Natural killer cell (primary cell): ENCODE results near the gene PPP2R2C. TPM values are rescaled to one million over a fixed set of nuclear protein-coding genes. Genes with fewer than 3 reads are reported as not detected.

Source experiments
- ATAC-seq, 3 donors: fragments of 150-1000 bp in 2 of 3; fragments of 200-7000 bp in 1 of 3; cut with Tn5 transposase; 1 replicate in 1 of 3; 2 replicates in 2 of 3; pipeline ENCODE4 v1.10.0; 2021; ENCODE audit warnings: mild to moderate bottlenecking in 2 of 3, moderate library complexity in 2 of 3
- DNase-seq, 2 donors: peaks; one replicate each; pipeline versions ENCODE4 v3.0.0 to v3.0.0-alpha.2; 2013 to 2021; ENCODE audit warnings: mixed read lengths in 1 of 2
- H3K27ac ChIP-seq: one replicate; pipeline ENCODE4 v1.5.1; 2013; ENCODE audit warnings: mild to moderate bottlenecking, low read length
- H3K27me3 ChIP-seq: one replicate; pipeline ENCODE4 v1.6.1; 2013; ENCODE audit warnings: low read length; ENCODE audit not compliant: control insufficient read depth, insufficient read depth
- H3K36me3 ChIP-seq: one replicate; pipeline ENCODE4 v1.6.1; 2013; ENCODE audit warnings: low read length; ENCODE audit not compliant: control insufficient read depth, insufficient read depth
- H3K4me1 ChIP-seq: one replicate; pipeline ENCODE4 v1.6.1; 2013; ENCODE audit warnings: low read length; ENCODE audit not compliant: control insufficient read depth, insufficient read depth
- H3K4me3 ChIP-seq: one replicate; pipeline ENCODE4 v1.5.1; 2013; ENCODE audit warnings: low read length
- H3K9me3 ChIP-seq: one replicate; pipeline ENCODE4 v1.6.1; 2013; ENCODE audit warnings: low read length; ENCODE audit not compliant: control insufficient read depth, insufficient read depth
- H3K27ac Mint-ChIP-seq, 2 donors: one replicate each; pipeline ENCODE4 v1.8.0; 2022; ENCODE audit warnings: mild to moderate bottlenecking in 2 of 2, mixed read lengths in 2 of 2, moderate library complexity in 1 of 2
- H3K27me3 Mint-ChIP-seq, 2 donors: one replicate each; pipeline ENCODE4 v1.8.0; 2022; ENCODE audit warnings: low read depth in 2 of 2, mixed read lengths in 2 of 2
- H3K36me3 Mint-ChIP-seq: one replicate; pipeline ENCODE4 v1.8.0; 2022; ENCODE audit warnings: mixed read lengths
- H3K4me1 Mint-ChIP-seq, 2 donors: one replicate each; pipeline ENCODE4 v1.8.0; 2022; ENCODE audit warnings: mixed read lengths in 2 of 2
- H3K4me3 Mint-ChIP-seq: one replicate; pipeline ENCODE4 v1.8.0; 2022; ENCODE audit warnings: mild to moderate bottlenecking, moderate library complexity, mixed read lengths
- H3K9me3 Mint-ChIP-seq, 2 donors: one replicate each; pipeline ENCODE4 v1.8.0; 2022; ENCODE audit warnings: mixed read lengths in 2 of 2
- CTCF ChIP-seq: fragments of 200-600 bp; IDR thresholded peaks from one replicate; pipeline ENCODE4 v1.8.0; 2022; ENCODE audit warnings: antibody characterized with exemption
- WGBS: methylation state at CpG from one replicate; pipeline ENCODE4 v1.1.7; 2013; ENCODE audit warnings: missing lambda C conversion rate; ENCODE audit not compliant: insufficient coverage; 5-methylcytosine and 5-hydroxymethylcytosine counted together
- intact Hi-C: fragments of 100-400 bp; cut with micrococcal nuclease; formaldehyde crosslinking; loops from one replicate; pipeline ENCODE4 v1.14.2; 2022
- total RNA-seq, 4 donors: library from RNA; stranded (reverse); fragments of 120-200 nt in 1 of 4; gene quantifications; one replicate each; pipeline versions ENCODE4 v1.2.3 to v1.2.4, GENCODE V29; 2013 to 2022

PPP2R2C gene
- total RNA-seq, 3 donors from 2014 or later (not counting 1 experiment from before 2014, with no cell fraction given): not detected

GRCh38 chr4:6270636-6271121 is 201.7 kb downstream of the PPP2R2C start:
- peak in 1 of 2 donors; percentile 10 for DNase-seq
- ATAC-seq: no peak
- Mint-ChIP-seq H3K36me3 (no peaks in the 10 kb centered on the region), H3K27ac (no peak overlapping the region), H3K4me1 (peaks cover 6 to 23% of the 10 kb centered on the region in 2 donors), H3K9me3 (no peaks in the 10 kb centered on the region), H3K4me3 (peak overlapping the region; percentile 85), H3K27me3 (peaks cover 14 to 16% of the 10 kb centered on the region in 2 donors)
- TF ChIP-seq CTCF: no peak
- Histone ChIP-seq H3K36me3 (no peaks in the 10 kb centered on the region), H3K27ac (no peak overlapping the region), H3K9me3 (no peaks in the 10 kb centered on the region), H3K27me3 (peaks cover 9% of the 10 kb centered on the region), H3K4me1 (peaks cover 16% of the 10 kb centered on the region), H3K4me3 (no peak overlapping the region)
- WGBS: 61% methylated on average over 8 of the region's 8 CpGs
- intact Hi-C loops: no loop called here

Other genes starting within 250 kb of the PPP2R2C start
- 1 to 10 TPM; 3.0 to 5.6 (median 3.5) TPM for gene WFS1, start 202.8 kb downstream of the PPP2R2C start, total RNA-seq
- 10 to 100 TPM; 34.5 to 47.8 (median 39.0) TPM for gene MAN2B2, start 102.6 kb upstream of the PPP2R2C start, total RNA-seq
- 100 to 1,000 TPM; 105 to 146 (median 146) TPM for gene MRFAP1, start 168.1 kb upstream of the PPP2R2C start, total RNA-seq
- 1 to 10 TPM; 2.4 to 4.3 (median 2.7) TPM for gene S100P, start 221.3 kb upstream of the PPP2R2C start, total RNA-seq
- gene MRFAP1L1, start 237.3 kb upstream of the PPP2R2C start, total RNA-seq: 10 to 100 TPM; 38.4 to 60.9 (median 40.8) TPM
- gene BLOC1S4, start 243.6 kb upstream of the PPP2R2C start, total RNA-seq: 10 to 100 TPM; 18.9 to 20.1 (median 20.0) TPM